MM.1S (cell line): ENCODE data around the gene ZG16B.
A peak's percentile ranks its signal among the peaks of the same experiment; 100 is the strongest.

Experiments used
- DNase-seq: peaks from one replicate; pipeline ENCODE4 v3.0.0-alpha.2; 2015
- H2AFZ ChIP-seq: fragments of 300-600 bp; sonication (generic); 2 replicates; pipeline ENCODE4 v1.6.0; 2016; ENCODE audit warnings: antibody characterized with exemption, low read length
- H3F3A ChIP-seq: fragments of 300-600 bp; sonication (generic); 2 replicates; pipeline ENCODE4 v1.6.1; 2016; ENCODE audit warnings: mild to moderate bottlenecking, antibody characterized with exemption, low read length, moderate library complexity, mixed read lengths; ENCODE audit not compliant: insufficient read depth
- H3K27ac ChIP-seq: fragments of 300-600 bp; sonication (generic); 2 replicates; pipeline ENCODE4 v1.5.1; 2016; ENCODE audit warnings: mild to moderate bottlenecking, low read length
- H3K27me3 ChIP-seq: fragments of 300-600 bp; sonication (generic); replicated peaks from 2 replicates; pipeline ENCODE4 v1.6.0; 2016; ENCODE audit warnings: low read length; ENCODE audit not compliant: insufficient read depth
- H3K36me3 ChIP-seq: fragments of 300-600 bp; sonication (generic); replicated peaks from 2 replicates; pipeline ENCODE4 v1.6.1; 2016; ENCODE audit warnings: mild to moderate bottlenecking, low read length, mixed read lengths; ENCODE audit not compliant: insufficient read depth
- H3K4me1 ChIP-seq: fragments of 300-600 bp; sonication (generic); 2 replicates; pipeline ENCODE4 v1.6.1; 2016; ENCODE audit warnings: low read length, mixed read lengths
- H3K4me2 ChIP-seq: fragments of 300-600 bp; sonication (generic); 2 replicates; pipeline ENCODE4 v1.6.0; 2016; ENCODE audit warnings: low read depth, low read length
- H3K4me3 ChIP-seq: fragments of 300-600 bp; sonication (generic); 2 replicates; pipeline ENCODE4 v1.5.1; 2016; ENCODE audit warnings: low read length, mixed read lengths
- H3K79me2 ChIP-seq: fragments of 300-600 bp; sonication (generic); 2 replicates; pipeline ENCODE4 v1.6.1; 2016; ENCODE audit warnings: mixed run types, low read length, mixed read lengths
- H3K9ac ChIP-seq: fragments of 300-600 bp; sonication (generic); 2 replicates; pipeline ENCODE4 v1.6.1; 2016; ENCODE audit warnings: low read length, mixed read lengths
- H3K9me2 ChIP-seq: fragments of 300-600 bp; sonication (generic); replicated peaks from 2 replicates; pipeline ENCODE4 v1.6.1; 2016; ENCODE audit warnings: mild to moderate bottlenecking, low read length, mixed read lengths; ENCODE audit not compliant: insufficient read depth
- H3K9me3 ChIP-seq: fragments of 300-600 bp; sonication (generic); replicated peaks from 2 replicates; pipeline ENCODE4 v1.6.1; 2016; ENCODE audit warnings: mild to moderate bottlenecking, low read length, mixed read lengths; ENCODE audit not compliant: insufficient read depth
- H4K20me1 ChIP-seq: fragments of 300-600 bp; sonication (generic); 2 replicates; pipeline ENCODE4 v1.6.1; 2016; ENCODE audit warnings: mild to moderate bottlenecking, low read length, moderate library complexity, mixed read lengths; ENCODE audit not compliant: insufficient read depth
- EZH2 ChIP-seq: fragments of 300-600 bp; sonication (generic); optimal IDR thresholded peaks from 2 replicates; pipeline ENCODE3; 2017; ENCODE audit warnings: low read depth, mild to moderate bottlenecking, antibody characterized with exemption, low read length, mixed read lengths
- EZH2phosphoT487 ChIP-seq: fragments of 300-600 bp; sonication (generic); IDR thresholded peaks from 2 replicates; pipeline ENCODE4 v1.6.1; 2018; ENCODE audit warnings: antibody characterized with exemption, low read length
- TF ChIP-seq, protein P1 (sequence below): fragments of 300-600 bp; sonication (generic); IDR thresholded peaks from 2 replicates; pipeline ENCODE4 v1.5.1; 2016; ENCODE audit warnings: antibody characterized with exemption, low read length, mixed read lengths

Gene ZG16B

DNA sequence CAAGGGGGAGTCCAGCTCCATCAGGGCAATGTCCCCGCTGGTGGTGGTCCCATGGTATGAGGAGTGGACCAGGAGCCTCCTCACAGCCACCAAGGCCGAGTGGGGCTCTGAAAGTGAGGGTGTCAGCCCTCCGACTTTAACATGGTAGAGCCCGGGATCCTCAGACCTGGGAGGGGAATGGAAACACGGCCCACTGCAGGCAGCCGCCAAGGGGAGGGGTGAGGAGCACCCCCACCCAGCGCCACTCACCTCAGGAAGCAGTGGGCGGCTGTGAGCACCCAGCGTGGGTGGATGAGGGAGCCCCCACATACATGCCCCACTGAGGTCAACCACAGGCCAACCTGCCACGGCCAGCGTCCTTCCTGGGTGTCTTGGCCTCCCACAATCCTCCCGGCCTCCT, 10.8 kb downstream of the ZG16B start:
- Histone ChIP-seq H3K9ac (no peak overlapping the region), H3K9me2 (no peaks in the 10 kb centered on the region), H2AFZ (no peak overlapping the region), H3K4me3 (no peak overlapping the region), H3K4me1 (no peaks in the 10 kb centered on the region), H3K36me3 (no peaks in the 10 kb centered on the region), H4K20me1 (no peaks in the 10 kb centered on the region), H3K4me2 (no peak overlapping the region), H3K9me3 (no peaks in the 10 kb centered on the region), H3K79me2 (no peaks in the 10 kb centered on the region), H3K27me3 (peaks cover 67% of the 10 kb centered on the region), H3K27ac (no peak overlapping the region), H3F3A (no peaks in the 10 kb centered on the region)
- no peak for DNase-seq
- TF ChIP-seq EZH2phosphoT487 (no peak), EZH2 (no peak)
- TF ChIP-seq, protein P1, sequence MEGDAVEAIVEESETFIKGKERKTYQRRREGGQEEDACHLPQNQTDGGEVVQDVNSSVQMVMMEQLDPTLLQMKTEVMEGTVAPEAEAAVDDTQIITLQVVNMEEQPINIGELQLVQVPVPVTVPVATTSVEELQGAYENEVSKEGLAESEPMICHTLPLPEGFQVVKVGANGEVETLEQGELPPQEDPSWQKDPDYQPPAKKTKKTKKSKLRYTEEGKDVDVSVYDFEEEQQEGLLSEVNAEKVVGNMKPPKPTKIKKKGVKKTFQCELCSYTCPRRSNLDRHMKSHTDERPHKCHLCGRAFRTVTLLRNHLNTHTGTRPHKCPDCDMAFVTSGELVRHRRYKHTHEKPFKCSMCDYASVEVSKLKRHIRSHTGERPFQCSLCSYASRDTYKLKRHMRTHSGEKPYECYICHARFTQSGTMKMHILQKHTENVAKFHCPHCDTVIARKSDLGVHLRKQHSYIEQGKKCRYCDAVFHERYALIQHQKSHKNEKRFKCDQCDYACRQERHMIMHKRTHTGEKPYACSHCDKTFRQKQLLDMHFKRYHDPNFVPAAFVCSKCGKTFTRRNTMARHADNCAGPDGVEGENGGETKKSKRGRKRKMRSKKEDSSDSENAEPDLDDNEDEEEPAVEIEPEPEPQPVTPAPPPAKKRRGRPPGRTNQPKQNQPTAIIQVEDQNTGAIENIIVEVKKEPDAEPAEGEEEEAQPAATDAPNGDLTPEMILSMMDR, result no peak

DNA sequence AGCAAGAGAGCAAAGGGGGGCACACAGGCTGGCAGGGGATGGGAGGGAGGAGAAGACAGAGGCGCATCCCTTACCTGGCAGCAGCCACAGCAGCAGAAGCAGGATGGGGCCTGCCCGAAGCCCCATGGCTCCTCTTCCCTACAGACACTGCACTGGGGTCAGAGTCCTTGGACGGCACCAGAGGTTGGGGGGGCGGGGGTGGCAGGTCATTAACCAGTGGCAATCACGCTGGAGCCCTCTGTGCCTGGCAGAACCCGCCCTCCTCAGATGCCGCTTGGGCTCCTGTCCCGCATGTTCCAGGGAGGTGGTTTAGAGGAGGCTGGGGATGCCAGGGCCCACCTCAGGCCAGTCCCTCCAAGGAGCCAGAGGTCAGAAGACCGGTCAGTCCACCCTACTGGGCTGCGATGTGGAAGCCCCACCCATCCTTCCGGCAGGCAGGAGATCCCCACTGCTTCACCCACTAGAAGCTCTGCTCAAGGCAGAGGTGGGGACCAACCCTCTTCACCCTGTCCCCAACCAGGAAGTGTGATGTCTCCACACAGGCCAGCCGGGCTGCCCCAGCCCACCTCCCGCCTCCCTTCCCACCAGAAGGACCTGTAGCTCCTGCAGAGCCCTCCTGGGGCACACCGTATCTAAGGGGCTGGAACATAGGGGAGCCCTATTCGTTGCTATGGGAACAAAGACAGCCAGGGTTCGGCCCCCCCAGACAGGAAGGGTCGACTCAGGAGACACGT, 11.7 kb downstream of the ZG16B start:
- Histone ChIP-seq H3K27me3 (peaks cover 62% of the 10 kb centered on the region), H2AFZ (no peak overlapping the region), H3F3A (no peaks in the 10 kb centered on the region), H3K4me1 (no peaks in the 10 kb centered on the region), H4K20me1 (no peaks in the 10 kb centered on the region), H3K9me2 (no peaks in the 10 kb centered on the region), H3K9me3 (no peaks in the 10 kb centered on the region), H3K4me3 (no peak overlapping the region), H3K9ac (no peak overlapping the region), H3K36me3 (no peaks in the 10 kb centered on the region), H3K4me2 (no peak overlapping the region), H3K27ac (no peak overlapping the region), H3K79me2 (no peaks in the 10 kb centered on the region)
- TF ChIP-seq, protein P1, result no peak
- TF ChIP-seq EZH2 (no peak), EZH2phosphoT487 (no peak)
- DNase-seq, result no peak

- no peak overlapping the region for H3K4me2 ChIP-seq
- no peak for TF ChIP-seq EZH2
- no peak for TF ChIP-seq EZH2phosphoT487
- TF ChIP-seq, protein P1, result peak; percentile 45
- H3K4me1 ChIP-seq, result no peaks in the 10 kb centered on the region
- no peak overlapping the region for H3K4me3 ChIP-seq
- no peak overlapping the region for H2AFZ ChIP-seq
- H3K79me2 ChIP-seq, result no peaks in the 10 kb centered on the region
- H3K36me3 ChIP-seq, result no peaks in the 10 kb centered on the region
- no peak overlapping the region for H3K27ac ChIP-seq
- no peaks in the 10 kb centered on the region for H3K9me2 ChIP-seq
- H3K9ac ChIP-seq, result no peak overlapping the region
- no peaks in the 10 kb centered on the region for H3K9me3 ChIP-seq
- H4K20me1 ChIP-seq, result no peaks in the 10 kb centered on the region
- DNase-seq, result no peak
- no peaks in the 10 kb centered on the region for H3F3A ChIP-seq
- peaks cover 55% of the 10 kb centered on the region for H3K27me3 ChIP-seq
Measured at GRCh38 chr16:2842340-2843000, 12.4 kb downstream of the ZG16B start.
